ENCODE data around the gene ACTC1.

ACTC1 gene

GRCh38 chr15:34749691-34750090, 45.7 kb downstream of the ACTC1 start:
- Histone ChIP-seq H3K9me3 (ENCODE audit: control insufficient read depth, low read length) (no peaks in the 10 kb centered on the region), H3K4me1 (ENCODE audit: control insufficient read depth, insufficient read depth, low read length, poor library complexity, severe bottlenecking) (no peaks in the 10 kb centered on the region), H3K36me3 (ENCODE audit: control insufficient read depth, insufficient read depth, low read length) (no peaks in the 10 kb centered on the region), H3K27ac (ENCODE audit: insufficient read depth, low read length, poor library complexity, severe bottlenecking) (no peak overlapping the region), H3K4me3 (ENCODE audit: insufficient read depth, low read depth, low read length, poor library complexity, severe bottlenecking) (no peak overlapping the region), H3K27me3 (replicated peaks; ENCODE audit: control insufficient read depth, insufficient read depth, low read length, poor library complexity, severe bottlenecking) (no peaks in the 10 kb centered on the region)
- DNase-seq, result no peak
